Activated CD8-positive, alpha-beta memory T cell treated with anti-CD3 and anti-CD28 coated beads for 1 hour (primary cell): ENCODE results near the gene CLTCL1.

ENCODE experiments used
- DNase-seq, 2 donors: peaks; one replicate each; pipeline ENCODE4 v3.0.0-alpha.2; 2020; ENCODE audit warnings: low read depth in 1 of 2; ENCODE audit errors: extremely low read depth in 1 of 2

The CLTCL1 gene

GRCh38 chr22:19199479-19199878, 92.0 kb downstream of the CLTCL1 start:
- DNase-seq = no peak

GRCh38 chr22:19197997-19198865, 93.3 kb downstream of the CLTCL1 start:
- DNase-seq = no peak

GRCh38 chr22:19196841-19197612, 94.5 kb downstream of the CLTCL1 start:
- DNase-seq = no peak

- DNase-seq = no peak
Observed at GRCh38 chr22:19195796-19196731, 95.5 kb downstream of the CLTCL1 start.

- no peak for DNase-seq
Observed at GRCh38 chr22:19194766-19195536, 96.6 kb downstream of the CLTCL1 start.

GRCh38 chr22:19193879-19194278, 97.6 kb downstream of the CLTCL1 start:
- no peak for DNase-seq

- DNase-seq = no peak
Observed at GRCh38 chr22:19187716-19188563, 103.6 kb downstream of the CLTCL1 start.

- DNase-seq = no peak
Observed at GRCh38 chr22:19184276-19184997, 107.1 kb downstream of the CLTCL1 start.

GRCh38 chr22:19183216-19183615, 108.3 kb downstream of the CLTCL1 start:
- no peak for DNase-seq

GRCh38 chr22:19182472-19183157, 108.9 kb downstream of the CLTCL1 start:
- no peak for DNase-seq

- no peak for DNase-seq
Observed at GRCh38 chr22:19181786-19182471, 109.6 kb downstream of the CLTCL1 start.

GRCh38 chr22:19180740-19181410, 110.6 kb downstream of the CLTCL1 start:
- DNase-seq = no peak

- no peak for DNase-seq
Observed at GRCh38 chr22:19180234-19180633, 111.3 kb downstream of the CLTCL1 start.

GRCh38 chr22:19179497-19180048, 111.9 kb downstream of the CLTCL1 start:
- DNase-seq = no peak

- DNase-seq = peak; percentile 32 to 66
Observed at GRCh38 chr22:19178657-19179496, 112.6 kb downstream of the CLTCL1 start, which contains the start of gene SLC25A1. TSS of gene SLC25A1 (minus strand) at chr22:19178736. CDS start at chr22:19178673, 63 bp downstream.
